GM12878 (cell line): ENCODE results near the gene MAMDC4. TPM values are rescaled to one million over a fixed set of nuclear protein-coding genes. Genes with fewer than 3 reads are reported as not detected.
"Not testable (repeated sequence)": the region's sequence is repeated elsewhere in the genome, so short reads cannot be mapped to it uniquely, and the experiment has no call there.

Experiments
- ATAC-seq: fragments of 200-7000 bp; cut with Tn5 transposase; 3 replicates; pipeline ENCODE4 v1.9.1; 2020; ENCODE audit warnings: mild to moderate bottlenecking, moderate library complexity
- BruUV-seq: library from RNA; stranded (reverse); fragments of 400-500 nt; replicated peaks from 2 replicates; lab custom pipeline; 2021; lab: Mats Ljungman, UMichigan
- CTCF ChIA-PET: fragments of 300-600 bp; sonication (Branson Sonifier 250); formaldehyde crosslinking; extraction: SDS; loops from one replicate; lab custom pipeline; 2021; ENCODE audit warnings: inconsistent platforms; lab: Yijun Ruan, JAX
- POLR2A ChIA-PET: fragments of 350-600 bp; formaldehyde crosslinking; extraction: SDS; loops from one replicate; lab custom pipeline; 2021; ENCODE audit warnings: inconsistent platforms; lab: Charles Lee
- RAD21 ChIA-PET: fragments of 300-600 bp; sonication (Branson Sonifier 250); formaldehyde crosslinking; loops from one replicate; lab custom pipeline; 2023; ENCODE audit warnings: antibody characterized with exemption; ENCODE audit not compliant: unreplicated experiment; lab: Charles Lee
- SMC1A ChIA-PET: fragments of 300-600 bp; sonication (Branson Sonifier 250); formaldehyde crosslinking; loops from one replicate; lab custom pipeline; 2023; ENCODE audit not compliant: unreplicated experiment, uncharacterized antibody; lab: Charles Lee
- DNase-seq: peaks from one replicate; pipeline ENCODE4 v3.0.0-alpha.2; 2011; ENCODE audit warnings: low read depth, low spot score
- FAIRE-seq: peaks from 3 replicates; lab custom pipeline; 2011; peaks lifted over from hg19 to GRCh38; lab: Jason Lieb, UNC
- H2AFZ ChIP-seq: 2 replicates; pipeline ENCODE4 v1.6.0; 2011; ENCODE audit warnings: low read depth, low read length, control low read depth; ENCODE audit not compliant: control insufficient read depth
- H3K27ac ChIP-seq: 2 replicates; pipeline ENCODE4 v1.5.1; 2011; ENCODE audit warnings: control low read depth; ENCODE audit not compliant: control insufficient read depth, insufficient read depth
- H3K27me3 ChIP-seq, 2 experiments: replicated peaks in 1 of 2; 2 replicates each; pipeline versions ENCODE4 v1.6.0 to v1.6.1; 2011; ENCODE audit warnings: low read length in 1 of 2; ENCODE audit not compliant: control insufficient read depth in 2 of 2, insufficient read depth in 2 of 2
- H3K36me3 ChIP-seq, 2 experiments: 2 replicates each; pipeline ENCODE4 v1.5.1; 2011; ENCODE audit warnings: low read length in 1 of 2; ENCODE audit not compliant: control insufficient read depth in 2 of 2, insufficient read depth in 2 of 2
- H3K4me1 ChIP-seq: 2 replicates; pipeline ENCODE4 v1.6.1; 2011; ENCODE audit warnings: mild to moderate bottlenecking, low read length, moderate library complexity, mixed read lengths; ENCODE audit not compliant: control insufficient read depth, insufficient read depth
- H3K4me2 ChIP-seq: 2 replicates; pipeline ENCODE4 v1.6.0; 2011; ENCODE audit warnings: control low read depth; ENCODE audit not compliant: control insufficient read depth, insufficient read depth
- H3K4me3 ChIP-seq: fragments of 200-600 bp; sonication (generic); 2 replicates; pipeline ENCODE4 v1.5.1; 2016
- H3K79me2 ChIP-seq: 2 replicates; pipeline ENCODE4 v1.6.0; 2011; ENCODE audit warnings: low read length; ENCODE audit not compliant: control insufficient read depth, insufficient read depth
- H3K9ac ChIP-seq: 2 replicates; pipeline ENCODE4 v1.8.0; 2011; ENCODE audit warnings: low read length, control low read depth, mixed read lengths; ENCODE audit not compliant: control insufficient read depth, insufficient read depth
- H3K9me3 ChIP-seq: replicated peaks from 3 replicates; pipeline ENCODE4 v1.5.1; 2011; ENCODE audit warnings: mild to moderate bottlenecking, low read length; ENCODE audit not compliant: control insufficient read depth, insufficient read depth
- H4K20me1 ChIP-seq: 2 replicates; pipeline ENCODE4 v1.6.0; 2011; ENCODE audit not compliant: control insufficient read depth, insufficient read depth
- SREBF1 ChIP-seq: IDR thresholded peaks from 2 replicates; pipeline ENCODE4 v1.6.1; 2012; ENCODE audit warnings: mild to moderate bottlenecking, low read length
- ZBTB40 ChIP-seq: fragments of 450-650 bp; IDR thresholded peaks from 2 replicates; pipeline ENCODE4 v1.6.1; 2016; ENCODE audit warnings: mild to moderate bottlenecking, moderate library complexity, borderline replicate concordance
- WGBS: methylation state at CpG from one replicate; pipeline ENCODE4 v1.1.6; 2016; ENCODE audit warnings: low lambda C conversion rate; ENCODE audit not compliant: insufficient replicate concordance, insufficient coverage; ENCODE audit errors: missing lambda C conversion rate; 5-methylcytosine and 5-hydroxymethylcytosine counted together
- in situ Hi-C: fragments of 300-500 bp; cut with MboI; formaldehyde crosslinking; loops from 9 replicates; pipeline ENCODE4 v1.14.3; 2018; ENCODE audit warnings: mixed read lengths
- intact Hi-C: fragments of 100-400 bp; cut with micrococcal nuclease; formaldehyde crosslinking; loops from one replicate; pipeline ENCODE4 v1.14.2; 2022; ENCODE audit not compliant: unreplicated experiment
- polyA plus RNA-seq, 11 experiments: library from polyadenylated mRNA; depleted of rRNA in 4 of 11; unstranded in 6 of 11; stranded (reverse) in 5 of 11; fragments of >200 nt; fragmentation: Nextera tagmentation in 4 of 11; fragmentation: Illumina TruSeq in 1 of 11; extraction: Ambion mirVana in 4 of 11; extraction: Trizol in 1 of 11; gene quantifications; 1 replicate in 1 of 11; 2 replicates in 10 of 11; pipeline versions ENCODE4 v1.2.1 to v1.2.3, GENCODE V29; 2011 to 2016; ENCODE audit warnings: inconsistent platforms in 2 of 11, missing spikeins in 2 of 11, low read depth in 1 of 11
- total RNA-seq, 4 experiments: library from RNA; depleted of rRNA in 3 of 4; stranded (reverse); fragments of >200 nt in 3 of 4; fragmentation: Illumina TruSeq in 1 of 4; extraction: Trizol in 1 of 4; gene quantifications; 2 replicates each; pipeline versions ENCODE4 v1.2.1 to v1.2.3, GENCODE V29; 2013 to 2021
- TF ChIP-seq, protein P1 (sequence below): fragments of 450-650 bp; IDR thresholded peaks from 2 replicates; pipeline ENCODE4 v1.6.1; 2016; ENCODE audit warnings: mild to moderate bottlenecking

MAMDC4 gene
- total and polyA plus RNA-seq, 10 of the 15 experiments (the other 5 are each of a cell fraction or from before 2014, with no cell fraction given), result 0.22 to 5.7 (median 2.4) TPM; not detected in 1

GRCh38 chr9:136865768-136866103, 13.6 kb downstream of the MAMDC4 start (continued):
- TF ChIP-seq SREBF1, result no peak

GRCh38 chr9:136866898-136867421, 14.8 kb downstream of the MAMDC4 start:
- ATAC-seq, FAIRE-seq, H3K9me3 ChIP-seq, in situ Hi-C loops, DNase-seq, BruUV-seq, H3K36me3 ChIP-seq, H2AFZ ChIP-seq, H4K20me1 ChIP-seq, RAD21 ChIA-PET, SMC1A ChIA-PET, H3K4me1 ChIP-seq, H3K27me3 ChIP-seq, CTCF ChIA-PET, intact Hi-C loops: not testable (repeated sequence)
- TF ChIP-seq, protein P1, sequence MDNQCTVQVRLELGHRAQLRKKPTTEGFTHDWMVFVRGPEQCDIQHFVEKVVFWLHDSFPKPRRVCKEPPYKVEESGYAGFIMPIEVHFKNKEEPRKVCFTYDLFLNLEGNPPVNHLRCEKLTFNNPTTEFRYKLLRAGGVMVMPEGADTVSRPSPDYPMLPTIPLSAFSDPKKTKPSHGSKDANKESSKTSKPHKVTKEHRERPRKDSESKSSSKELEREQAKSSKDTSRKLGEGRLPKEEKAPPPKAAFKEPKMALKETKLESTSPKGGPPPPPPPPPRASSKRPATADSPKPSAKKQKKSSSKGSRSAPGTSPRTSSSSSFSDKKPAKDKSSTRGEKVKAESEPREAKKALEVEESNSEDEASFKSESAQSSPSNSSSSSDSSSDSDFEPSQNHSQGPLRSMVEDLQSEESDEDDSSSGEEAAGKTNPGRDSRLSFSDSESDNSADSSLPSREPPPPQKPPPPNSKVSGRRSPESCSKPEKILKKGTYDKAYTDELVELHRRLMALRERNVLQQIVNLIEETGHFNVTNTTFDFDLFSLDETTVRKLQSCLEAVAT, result peak; percentile 99
- TF ChIP-seq ZBTB40, result peak; percentile 62
- peak overlapping the region; percentile 83 for H3K9ac ChIP-seq
- H3K79me2 ChIP-seq, result peaks cover 24% of the 10 kb centered on the region
- peak overlapping the region; percentile 70 for H3K4me3 ChIP-seq
- POLR2A ChIA-PET, result interaction anchor here (0.5 to 1.5 kb wide), 2 partner anchors 15 to 65 kb away, joined by 5 read pairs; no protein-coding TSS in a partner anchor
- peak overlapping the region; percentile 65; the same call in 1 of the 2 replicates for H3K27ac ChIP-seq
- 84% methylated on average over 27 of the region's 29 CpGs for WGBS
- peak overlapping the region; percentile 79; the same call in 1 of the 2 replicates for H3K4me2 ChIP-seq
